GM21717 (cell line): Measurements from ENCODE around the gene COL13A1.

Experiments
- ATAC-seq: cut with Tn5 transposase; IDR thresholded peaks from one replicate; pipeline ENCODE4 v1.9.1; 2021; ENCODE audit warnings: mild to moderate bottlenecking, moderate library complexity; ENCODE audit not compliant: unreplicated experiment

COL13A1 gene

GRCh38 chr10:69801434-69802315, at the start of gene COL13A1:
TSS of gene COL13A1 (plus strand) at chr10:69801906. CDS start at chr10:69802424, 518 bp downstream.
- no peak for ATAC-seq

GRCh38 chr10:69752479-69752878, 49.2 kb upstream of the COL13A1 start:
- no peak for ATAC-seq

- no peak for ATAC-seq
Observed at GRCh38 chr10:69756279-69756678, 45.4 kb upstream of the COL13A1 start.

- ATAC-seq = no peak
Observed at GRCh38 chr10:69757206-69757552, 44.5 kb upstream of the COL13A1 start.

- ATAC-seq = no peak
Observed at GRCh38 chr10:69757553-69758309, 44.0 kb upstream of the COL13A1 start.

- ATAC-seq = no peak
Observed at GRCh38 chr10:69758310-69758728, 43.4 kb upstream of the COL13A1 start.

GRCh38 chr10:69759641-69760040, 42.1 kb upstream of the COL13A1 start:
- ATAC-seq = no peak

GRCh38 chr10:69760072-69760471, 41.6 kb upstream of the COL13A1 start:
- ATAC-seq = no peak

GRCh38 chr10:69761320-69761719, 40.4 kb upstream of the COL13A1 start:
- ATAC-seq = no peak

GRCh38 chr10:69766161-69766910, 35.4 kb upstream of the COL13A1 start:
- no peak for ATAC-seq

- ATAC-seq = no peak
Observed at GRCh38 chr10:69767793-69768192, 33.9 kb upstream of the COL13A1 start.

GRCh38 chr10:69768386-69768785, 33.3 kb upstream of the COL13A1 start:
- ATAC-seq = no peak

- ATAC-seq = no peak
Observed at GRCh38 chr10:69769395-69769992, 32.2 kb upstream of the COL13A1 start.

GRCh38 chr10:69772933-69773704, 28.6 kb upstream of the COL13A1 start:
- no peak for ATAC-seq

- ATAC-seq = no peak
Observed at GRCh38 chr10:69774596-69774995, 27.1 kb upstream of the COL13A1 start.

- no peak for ATAC-seq
Observed at GRCh38 chr10:69780077-69780476, 21.6 kb upstream of the COL13A1 start.

- no peak for ATAC-seq
Observed at GRCh38 chr10:69781576-69781975, 20.1 kb upstream of the COL13A1 start.

- ATAC-seq = no peak
Observed at GRCh38 chr10:69783515-69783914, 18.2 kb upstream of the COL13A1 start.

GRCh38 chr10:69786791-69787190, 14.9 kb upstream of the COL13A1 start:
- ATAC-seq = no peak

GRCh38 chr10:69787681-69788080, 14.0 kb upstream of the COL13A1 start:
- no peak for ATAC-seq
